HG02588 (cell line): Measurements from ENCODE around the gene CHTOP.

ENCODE experiments used
- ATAC-seq: cut with Tn5 transposase; IDR thresholded peaks from one replicate; pipeline ENCODE4 v1.9.1; 2021; ENCODE audit warnings: mild to moderate bottlenecking, moderate library complexity; ENCODE audit not compliant: unreplicated experiment

Gene CHTOP

DNA sequence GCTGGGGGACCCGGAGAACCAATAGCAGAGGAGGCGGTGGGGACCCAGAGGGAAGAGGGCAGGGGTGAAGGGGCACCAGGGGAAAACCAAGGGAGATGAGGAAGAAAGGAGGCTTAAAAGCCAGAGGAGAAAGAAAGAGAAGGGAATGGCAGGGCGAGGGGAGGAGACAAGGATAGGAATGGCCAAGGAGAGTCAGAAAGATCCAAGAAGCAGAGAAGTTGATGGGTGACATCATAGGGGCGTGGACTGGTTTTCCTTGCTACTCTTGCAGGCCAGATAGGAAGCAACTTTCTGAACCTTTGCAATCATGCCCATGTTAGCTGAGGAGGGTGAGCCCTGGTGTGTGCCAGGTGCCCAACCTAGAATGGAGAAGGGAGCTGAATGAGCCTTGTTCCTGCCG is 50.0 kb downstream of the CHTOP start:
- no peak for ATAC-seq

DNA sequence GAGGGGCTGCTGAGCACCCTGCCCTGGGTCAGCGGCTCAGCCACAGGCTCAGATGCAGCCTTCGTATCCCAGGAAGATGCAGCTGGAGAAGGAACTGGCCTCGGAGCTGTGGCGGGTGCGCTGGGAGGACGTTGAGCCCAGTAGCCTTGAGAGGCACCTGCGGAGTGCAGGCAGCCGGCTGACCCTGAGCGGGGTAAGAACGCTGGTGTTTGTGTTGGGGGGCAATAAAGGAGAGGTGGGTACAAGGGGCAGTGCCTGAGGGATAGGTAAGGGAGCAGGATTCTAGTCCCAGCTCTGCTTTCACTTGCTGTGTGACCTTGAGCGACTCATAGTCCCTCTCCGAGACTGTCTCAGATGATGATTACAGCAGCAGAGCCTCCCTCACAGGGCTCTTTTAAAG is 51.0 kb downstream of the CHTOP start:
- no peak for ATAC-seq

DNA sequence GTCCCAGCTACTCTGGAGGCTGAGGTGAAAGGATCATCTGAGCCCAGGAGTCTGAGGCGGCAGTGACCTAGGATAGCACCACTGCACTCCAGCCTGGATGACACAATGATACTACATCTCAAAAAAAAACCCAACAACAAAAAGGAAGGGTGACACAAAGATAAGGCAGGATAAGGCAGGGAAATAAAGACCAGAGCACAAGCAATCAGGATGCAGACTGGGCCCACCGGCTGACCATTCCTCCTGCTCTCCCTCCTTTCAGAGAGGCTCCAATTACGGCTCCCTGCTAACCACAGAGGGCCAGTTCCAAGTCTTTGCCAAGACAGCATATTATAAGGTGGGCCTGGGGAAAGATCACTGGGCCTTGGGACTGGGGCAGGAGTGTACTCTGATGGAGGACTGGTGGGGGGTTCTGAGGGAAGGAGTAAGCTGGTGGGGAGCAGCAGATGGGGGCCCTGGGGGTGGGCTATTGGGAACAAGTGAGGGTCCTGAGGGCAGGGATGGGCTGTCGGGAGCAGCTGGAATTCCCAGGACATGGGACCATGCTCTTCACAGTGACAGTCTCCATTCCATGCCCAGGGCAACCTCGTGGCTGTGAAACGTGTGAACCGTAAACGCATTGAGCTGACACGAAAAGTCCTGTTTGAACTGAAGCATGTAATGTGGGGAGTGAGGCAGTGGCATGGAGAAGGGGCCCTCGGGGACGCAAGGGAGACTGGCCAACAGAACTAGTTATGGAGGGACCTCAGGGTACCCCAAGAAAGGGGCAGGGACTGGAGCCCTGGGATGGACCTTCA is 51.9 kb downstream of the CHTOP start:
- ATAC-seq, result no peak

DNA sequence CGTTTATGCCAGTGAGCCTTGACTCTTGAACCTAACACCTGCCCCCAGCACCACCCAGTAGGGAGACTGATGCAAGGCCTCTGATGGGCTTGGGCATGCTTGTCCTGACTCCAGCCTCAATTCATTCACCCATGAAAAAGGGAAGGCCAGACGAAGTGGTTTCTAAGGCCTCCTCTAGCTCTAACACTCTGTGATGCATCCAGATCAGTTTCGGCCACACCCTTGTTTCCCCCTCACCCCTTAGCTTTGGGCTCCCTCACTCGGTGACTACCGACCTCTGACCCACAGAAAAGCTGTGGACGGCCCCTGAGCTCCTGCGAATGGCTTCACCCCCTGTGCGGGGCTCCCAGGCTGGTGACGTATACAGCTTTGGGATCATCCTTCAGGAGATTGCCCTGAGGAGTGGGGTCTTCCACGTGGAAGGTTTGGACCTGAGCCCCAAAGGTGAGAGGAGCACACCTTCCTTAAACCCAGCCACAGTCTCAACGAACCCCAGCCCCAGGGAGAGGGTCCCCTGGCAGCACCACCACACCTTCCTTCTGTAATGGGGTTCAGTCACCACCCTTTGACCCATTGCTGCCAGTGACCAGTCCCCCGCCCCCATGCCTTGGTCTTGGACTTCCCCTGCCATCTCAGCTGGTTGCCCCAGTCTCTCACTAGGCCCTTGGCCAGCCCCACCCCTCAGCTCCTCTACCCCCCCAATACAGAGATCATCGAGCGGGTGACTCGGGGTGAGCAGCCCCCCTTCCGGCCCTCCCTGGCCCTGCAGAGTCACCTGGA is 53.7 kb downstream of the CHTOP start:
- ATAC-seq, result no peak

DNA sequence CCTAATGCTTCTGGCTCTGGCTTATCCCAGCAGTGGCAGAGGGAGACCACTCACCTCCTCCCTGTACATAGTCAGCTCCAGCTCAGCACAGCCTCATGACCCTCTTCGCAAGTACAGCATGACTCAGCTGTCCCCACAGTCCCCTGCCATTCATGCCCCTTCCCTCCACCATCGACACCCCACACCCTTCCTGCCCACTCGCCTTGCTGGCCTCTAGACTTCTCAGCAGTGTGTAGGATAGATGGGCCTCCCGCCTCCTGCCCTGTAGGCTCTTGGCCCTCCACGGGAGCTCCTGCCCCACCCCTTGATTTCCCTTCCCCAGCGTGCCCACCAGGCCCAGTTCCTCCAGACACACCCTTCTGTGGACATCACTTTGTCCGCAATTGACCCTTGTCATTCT is 54.4 kb downstream of the CHTOP start:
- ATAC-seq, result no peak

DNA sequence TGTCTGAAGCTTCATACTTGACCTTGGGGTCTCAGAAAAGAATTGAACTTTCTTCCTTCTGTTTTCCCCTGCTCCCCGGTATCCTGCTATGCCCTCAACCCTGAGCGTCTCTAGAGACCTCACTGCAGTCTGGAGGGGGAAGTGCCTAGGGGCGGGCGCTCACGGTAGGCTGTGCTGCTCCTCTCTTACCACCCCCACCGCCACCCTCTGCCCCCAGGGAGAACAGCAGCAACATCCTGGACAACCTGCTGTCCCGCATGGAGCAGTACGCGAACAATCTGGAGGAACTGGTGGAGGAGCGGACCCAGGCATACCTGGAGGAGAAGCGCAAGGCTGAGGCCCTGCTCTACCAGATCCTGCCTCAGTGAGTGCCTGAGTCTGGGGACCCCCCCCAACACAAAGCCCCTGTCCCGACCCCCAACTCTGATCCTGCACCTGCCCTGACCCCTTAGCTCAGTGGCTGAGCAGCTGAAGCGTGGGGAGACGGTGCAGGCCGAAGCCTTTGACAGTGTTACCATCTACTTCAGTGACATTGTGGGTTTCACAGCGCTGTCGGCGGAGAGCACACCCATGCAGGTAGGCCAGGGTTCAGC is 55.0 kb downstream of the CHTOP start:
- no peak for ATAC-seq

DNA sequence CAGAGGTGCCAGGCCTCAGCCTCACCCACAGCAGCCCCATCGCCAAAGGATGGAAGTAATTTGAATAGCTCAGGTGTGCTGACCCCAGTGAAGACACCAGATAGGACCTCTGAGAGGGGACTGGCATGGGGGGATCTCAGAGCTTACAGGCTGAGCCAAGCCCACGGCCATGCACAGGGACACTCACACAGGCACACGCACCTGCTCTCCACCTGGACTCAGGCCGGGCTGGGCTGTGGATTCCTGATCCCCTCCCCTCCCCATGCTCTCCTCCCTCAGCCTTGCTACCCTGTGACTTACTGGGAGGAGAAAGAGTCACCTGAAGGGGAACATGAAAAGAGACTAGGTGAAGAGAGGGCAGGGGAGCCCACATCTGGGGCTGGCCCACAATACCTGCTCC is 59.6 kb downstream of the CHTOP start:
- ATAC-seq, result no peak
